HL-60 (cell line): Measurements from ENCODE around the gene SPI1.

Source experiments
- DNase-seq, 2 experiments: peaks; one replicate each; pipeline ENCODE4 v3.0.0-alpha.2; 2010 to 2020; ENCODE audit warnings: low read depth in 1 of 2, low spot score in 1 of 2
- H3K27ac ChIP-seq: fragments of 250-450 bp; sonication (Bioruptor Pico); replicated peaks from 2 replicates; pipeline ENCODE4 v1.5.1; 2020; ENCODE audit warnings: mild to moderate bottlenecking, moderate library complexity
- H3K27me3 ChIP-seq: fragments of 250-450 bp; sonication (Bioruptor Pico); 2 replicates; pipeline ENCODE4 v1.5.1; 2021; ENCODE audit warnings: mild to moderate bottlenecking, moderate library complexity; ENCODE audit not compliant: insufficient read depth, poor library complexity, severe bottlenecking
- H3K4me3 ChIP-seq: replicated peaks from 2 replicates; pipeline ENCODE4 v1.5.1; 2011; ENCODE audit warnings: mild to moderate bottlenecking, control low read depth, low read length; ENCODE audit not compliant: insufficient read depth
- CTCF ChIP-seq: IDR thresholded peaks from one replicate; pipeline ENCODE4 v1.5.1; 2011; ENCODE audit warnings: low read length, control low read depth, inconsistent platforms; ENCODE audit not compliant: insufficient read depth
- GABPA ChIP-seq: IDR thresholded peaks from 2 replicates; pipeline ENCODE4 v1.6.1; 2012; ENCODE audit warnings: low read depth
- POLR2AphosphoS5 ChIP-seq: IDR thresholded peaks from 2 replicates; pipeline ENCODE4 v1.6.1; 2012; ENCODE audit warnings: low read depth
- REST ChIP-seq: IDR thresholded peaks from 2 replicates; pipeline ENCODE4 v1.6.1; 2012; ENCODE audit warnings: low read depth; ENCODE audit not compliant: insufficient replicate concordance
- SPI1 ChIP-seq: IDR thresholded peaks from 2 replicates; pipeline ENCODE4 v1.6.1; 2012; ENCODE audit warnings: low read depth, mild to moderate bottlenecking, borderline replicate concordance

SPI1 gene

DNA sequence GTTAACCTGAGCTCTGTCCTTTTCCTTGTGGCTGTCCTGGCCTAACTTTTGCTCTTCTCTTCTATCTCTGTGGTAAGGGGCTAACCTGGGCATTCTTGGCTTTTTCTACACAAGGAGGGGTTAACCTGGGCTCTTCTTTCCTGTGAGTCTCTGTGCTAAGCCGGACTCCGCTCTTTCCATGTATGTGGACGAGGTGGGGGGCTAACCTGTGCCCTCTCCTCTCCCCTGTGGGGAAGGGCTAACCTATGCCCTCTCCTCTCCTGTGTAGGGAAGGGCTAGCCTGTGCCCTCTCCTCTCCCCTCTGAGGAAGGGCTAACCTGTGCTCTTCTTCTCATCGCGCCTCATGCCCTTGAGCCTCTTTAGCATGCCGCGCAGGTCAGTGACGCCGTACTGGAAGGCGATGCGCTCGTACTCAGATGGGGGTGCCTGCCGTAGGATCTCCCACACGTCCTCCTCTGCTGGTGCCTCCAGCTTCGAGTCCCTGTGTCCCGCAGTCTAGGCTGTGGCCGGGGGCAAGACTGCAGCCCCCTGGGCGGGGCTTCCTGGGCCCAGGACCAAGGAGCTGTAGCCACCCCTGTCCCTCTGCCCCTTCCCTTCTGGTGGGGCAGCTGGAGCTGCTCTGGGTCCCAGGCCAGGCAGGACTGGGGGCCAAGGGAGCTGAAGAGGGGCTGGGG, 32.3 kb downstream of the SPI1 start:
- Histone ChIP-seq H3K27ac (no peak overlapping the region), H3K4me3 (no peak overlapping the region), H3K27me3 (no peaks in the 10 kb centered on the region)
- DNase-seq = no peak
- no peak for TF ChIP-seq SPI1
- no peak for TF ChIP-seq GABPA
- no peak for TF ChIP-seq REST
- TF ChIP-seq POLR2AphosphoS5 = no peak
- no peak for TF ChIP-seq CTCF

GRCh38 chr11:47342854-47343253, 35.5 kb downstream of the SPI1 start:
- Histone ChIP-seq H3K27ac (no peak overlapping the region), H3K4me3 (no peak overlapping the region), H3K27me3 (no peaks in the 10 kb centered on the region)
- no peak for TF ChIP-seq POLR2AphosphoS5
- no peak for TF ChIP-seq CTCF
- no peak for TF ChIP-seq GABPA
- TF ChIP-seq REST = no peak
- no peak for TF ChIP-seq SPI1
- no peak for DNase-seq

DNA sequence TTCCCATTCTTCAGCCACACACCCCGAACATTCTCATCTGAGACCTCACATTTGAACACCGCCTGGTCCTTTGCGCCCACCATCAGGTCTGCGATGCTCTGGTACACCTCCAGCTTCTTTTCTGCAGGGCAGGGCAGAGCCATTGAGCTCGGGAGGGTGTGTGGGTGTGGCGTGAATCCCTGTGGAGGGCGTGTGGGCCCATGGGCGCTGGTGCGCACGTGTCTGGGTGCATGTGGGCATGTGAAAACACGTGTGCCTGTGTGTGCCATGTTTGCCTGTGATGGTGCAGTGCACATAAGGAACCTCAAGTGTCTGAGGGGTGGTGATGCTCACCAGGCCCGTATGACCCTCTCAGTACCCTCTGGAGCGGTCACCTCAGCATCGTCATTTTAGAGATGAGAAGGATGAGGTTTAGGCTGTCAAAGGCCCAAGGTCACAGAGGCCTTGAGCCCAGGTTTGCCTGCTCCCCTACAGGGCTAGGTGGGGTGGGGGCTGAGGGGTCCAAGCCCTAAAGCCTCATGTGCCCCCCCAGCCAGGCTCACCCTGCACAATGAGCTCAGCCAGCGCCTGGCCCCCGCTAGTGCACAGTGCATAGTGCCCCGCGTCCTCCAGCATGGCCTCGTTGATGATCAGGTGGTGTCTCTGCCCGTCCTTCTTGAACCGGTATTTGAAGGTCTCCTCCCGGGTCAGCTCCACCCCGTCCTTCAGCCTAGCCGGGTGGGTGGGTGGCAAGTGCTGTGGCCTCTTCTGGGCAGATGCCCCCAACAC, 36.1 kb downstream of the SPI1 start:
- Histone ChIP-seq H3K4me3 (no peak overlapping the region), H3K27me3 (no peaks in the 10 kb centered on the region), H3K27ac (no peak overlapping the region)
- no peak for TF ChIP-seq CTCF
- TF ChIP-seq REST = no peak
- no peak for TF ChIP-seq SPI1
- no peak for TF ChIP-seq GABPA
- no peak for TF ChIP-seq POLR2AphosphoS5
- DNase-seq = no peak
